IMR-90 (cell line): ENCODE data around the gene VEGFA. TPM values are rescaled to one million over a fixed set of nuclear protein-coding genes. Genes with fewer than 3 reads are reported as not detected.

Source experiments
- ATAC-seq: fragments of 200-7000 bp; cut with Tn5 transposase; 2 replicates; pipeline ENCODE4 v1.9.1; 2020; ENCODE audit warnings: low read depth, mild to moderate bottlenecking, moderate library complexity
- BruUV-seq: library from RNA; stranded (reverse); fragments of 400-500 nt; replicated peaks from 2 replicates; lab custom pipeline; 2021; lab: Mats Ljungman, UMichigan
- CTCF ChIA-PET: fragments of 300-600 bp; formaldehyde crosslinking; extraction: SDS; loops from one replicate; lab custom pipeline; 2021; ENCODE audit warnings: antibody characterized with exemption; lab: Yijun Ruan, JAX
- POLR2A ChIA-PET: fragments of 300-600 bp; sonication (Branson Sonifier 250); formaldehyde crosslinking; loops from one replicate; lab custom pipeline; 2022; ENCODE audit warnings: antibody characterized with exemption; ENCODE audit not compliant: unreplicated experiment; lab: Charles Lee
- DNase-seq: peaks from one replicate; pipeline ENCODE4 v3.0.0; 2013
- H2AFZ ChIP-seq: replicated peaks from 2 replicates; pipeline ENCODE3; 2013; ENCODE audit warnings: low read length, mild to moderate bottlenecking; ENCODE audit not compliant: poor library complexity
- H2AK5ac ChIP-seq: 2 replicates; pipeline ENCODE4 v1.6.1; 2013; ENCODE audit warnings: low read depth, low read length, inconsistent platforms
- H2AK9ac ChIP-seq: replicated peaks from 2 replicates; pipeline ENCODE3; 2013; ENCODE audit warnings: mild to moderate bottlenecking, low read depth, low read length, moderate library complexity; ENCODE audit not compliant: poor library complexity
- H2BK120ac ChIP-seq: 2 replicates; pipeline ENCODE4 v1.6.1; 2013; ENCODE audit warnings: low read depth, low read length, inconsistent platforms
- H2BK15ac ChIP-seq: 3 replicates; pipeline ENCODE4 v1.6.1; 2013; ENCODE audit warnings: low read depth, low read length, inconsistent platforms
- H2BK20ac ChIP-seq: 2 replicates; pipeline ENCODE4 v1.6.1; 2013; ENCODE audit warnings: low read depth, mild to moderate bottlenecking, inconsistent platforms, low read length, moderate library complexity
- H2BK5ac ChIP-seq: 2 replicates; pipeline ENCODE4 v1.6.1; 2013; ENCODE audit warnings: mild to moderate bottlenecking, low read depth, low read length, inconsistent platforms; ENCODE audit not compliant: poor library complexity, severe bottlenecking
- H3K14ac ChIP-seq: replicated peaks from 2 replicates; pipeline ENCODE4 v1.6.1; 2013; ENCODE audit warnings: low read depth, low read length, inconsistent platforms
- H3K18ac ChIP-seq: 2 replicates; pipeline ENCODE4 v1.6.1; 2013; ENCODE audit warnings: low read depth, low read length, control low read depth
- H3K23ac ChIP-seq: 2 replicates; pipeline ENCODE4 v1.6.1; 2013; ENCODE audit warnings: low read depth, low read length, inconsistent platforms
- H3K27ac ChIP-seq: 2 replicates; pipeline ENCODE4 v1.5.1; 2013; ENCODE audit warnings: mild to moderate bottlenecking, control low read depth, low read length; ENCODE audit not compliant: insufficient read depth
- H3K27me3 ChIP-seq: 2 replicates; pipeline ENCODE4 v1.6.1; 2013; ENCODE audit warnings: low read length; ENCODE audit not compliant: control insufficient read depth, insufficient read depth
- H3K36me3 ChIP-seq: 2 replicates; pipeline ENCODE4 v1.6.1; 2013; ENCODE audit warnings: low read length, mixed read lengths; ENCODE audit not compliant: control insufficient read depth, insufficient read depth
- H3K4ac ChIP-seq: 2 replicates; pipeline ENCODE4 v1.6.1; 2013; ENCODE audit warnings: low read depth, low read length, inconsistent platforms
- H3K4me1 ChIP-seq: 2 replicates; pipeline ENCODE4 v1.6.1; 2013; ENCODE audit warnings: low read length, mixed read lengths; ENCODE audit not compliant: control insufficient read depth, insufficient read depth
- H3K4me2 ChIP-seq: 2 replicates; pipeline ENCODE4 v1.6.1; 2013; ENCODE audit warnings: low read depth, mild to moderate bottlenecking, control low read depth, low read length, moderate library complexity
- H3K4me3 ChIP-seq: 2 replicates; pipeline ENCODE4 v1.5.1; 2013; ENCODE audit warnings: low read depth, mild to moderate bottlenecking, control low read depth, low read length, moderate library complexity; ENCODE audit not compliant: insufficient read depth
- H3K56ac ChIP-seq: 2 replicates; pipeline ENCODE4 v1.6.1; 2013; ENCODE audit warnings: low read length, inconsistent platforms; ENCODE audit not compliant: insufficient read depth; ENCODE audit errors: extremely low read depth
- H3K79me1 ChIP-seq, 2 experiments: 2 replicates each; pipeline ENCODE4 v1.6.1; 2013; ENCODE audit warnings: low read length in 2 of 2, inconsistent platforms in 1 of 2, low read depth in 1 of 2
- H3K9ac ChIP-seq: 2 replicates; pipeline ENCODE4 v1.6.1; 2013; ENCODE audit warnings: low read depth, low read length, control low read depth
- H3K9me1 ChIP-seq: 2 replicates; pipeline ENCODE4 v1.6.1; 2013; ENCODE audit warnings: low read length, inconsistent platforms; ENCODE audit not compliant: insufficient read depth
- H3K9me3 ChIP-seq: 2 replicates; pipeline ENCODE4 v1.6.1; 2013; ENCODE audit warnings: low read length; ENCODE audit not compliant: control insufficient read depth, insufficient read depth
- H4K20me1 ChIP-seq: 2 replicates; pipeline ENCODE4 v1.6.1; 2013; ENCODE audit warnings: low read length, inconsistent platforms; ENCODE audit not compliant: insufficient read depth
- H4K5ac ChIP-seq: 2 replicates; pipeline ENCODE4 v1.6.1; 2013; ENCODE audit warnings: mild to moderate bottlenecking, low read depth, low read length, control low read depth
- H4K8ac ChIP-seq, 2 experiments: 2 replicates each; pipeline ENCODE4 v1.6.1; 2013; ENCODE audit warnings: low read depth in 2 of 2, low read length in 2 of 2, control low read depth in 1 of 2, inconsistent platforms in 1 of 2
- H4K91ac ChIP-seq: 2 replicates; pipeline ENCODE4 v1.6.1; 2013; ENCODE audit warnings: low read depth, low read length, inconsistent platforms; ENCODE audit not compliant: insufficient read depth
- FOS ChIP-seq: fragments of 150-350 bp; IDR thresholded peaks from 2 replicates; pipeline ENCODE4 v1.6.1; 2016; ENCODE audit warnings: low read depth, low read length
- RAD21 ChIP-seq: IDR thresholded peaks from 2 replicates; pipeline ENCODE4 v1.6.1; 2012; ENCODE audit warnings: low read length, improper control_type of control experiment
- RCOR1 ChIP-seq: IDR thresholded peaks from 2 replicates; pipeline ENCODE4 v1.6.1; 2012; ENCODE audit warnings: mild to moderate bottlenecking, low read length, improper control_type of control experiment; ENCODE audit not compliant: insufficient replicate concordance
- SMC3 ChIP-seq: fragments of 150-350 bp; IDR thresholded peaks from 2 replicates; pipeline ENCODE4 v1.6.1; 2016; ENCODE audit warnings: low read depth, mild to moderate bottlenecking, antibody characterized with exemption, low read length, moderate library complexity
- whole genome bisulfite sequencing, 2 experiments: methylation state at CpG; one replicate each; pipeline versions ENCODE4 v1.1.5 to v1.1.7; 2013; ENCODE audit warnings: missing lambda C conversion rate in 2 of 2; ENCODE audit not compliant: insufficient read length in 1 of 2; ENCODE audit errors: extremely low coverage in 2 of 2; 5-methylcytosine and 5-hydroxymethylcytosine counted together
- dilution Hi-C: fragments of 300-500 bp; cut with HindIII; formaldehyde crosslinking; loops from one replicate; pipeline ENCODE4 v1.14.3; 2018; ENCODE audit warnings: low sequenced_read_pairs; ENCODE audit not compliant: unreplicated experiment
- in situ Hi-C: fragments of 300-500 bp; cut with MboI; formaldehyde crosslinking; loops from 3 replicates; pipeline ENCODE4 v1.14.3; 2019; ENCODE audit warnings: low sequenced_read_pairs, inconsistent platforms, mixed read lengths
- intact Hi-C: fragments of 100-400 bp; cut with micrococcal nuclease; formaldehyde crosslinking; loops from 2 replicates; pipeline ENCODE4 v1.10.0; 2022
- polyA plus RNA-seq, 3 experiments: library from polyadenylated mRNA; depleted of rRNA; stranded (reverse); fragments of >200 nt; gene quantifications; 2 replicates each; pipeline ENCODE4 v1.2.3, GENCODE V29; 2012; ENCODE audit warnings: low replicate concordance in 1 of 3
- total RNA-seq: library from RNA; depleted of rRNA; stranded (reverse); fragments of >200 nt; gene quantifications from 2 replicates; pipeline ENCODE4 v1.2.3, GENCODE V29; 2012

The VEGFA gene
- total and polyA plus RNA-seq, 2 of the 4 experiments (the other 2 are of a cell fraction) = 190 to 234 TPM

GRCh38 chr6:43779852-43780236 is 9.8 kb downstream of the VEGFA start:
- Histone ChIP-seq H3K4me1 (peaks cover 15% of the 10 kb centered on the region), H3K27me3 (no peaks in the 10 kb centered on the region), H3K4me3 (no peak overlapping the region), H2BK5ac (no peak overlapping the region), H2AK5ac (no peak overlapping the region), H4K20me1 (peaks cover 98% of the 10 kb centered on the region), H2BK120ac (no peak overlapping the region), H3K14ac (no peak overlapping the region), H4K91ac (no peak overlapping the region), H2BK15ac (no peak overlapping the region), H3K4me2 (no peak overlapping the region), H2AFZ (no peak overlapping the region), H3K36me3 (peaks cover 97% of the 10 kb centered on the region), H3K9me3 (no peaks in the 10 kb centered on the region), H3K4ac (no peak overlapping the region), H2AK9ac (no peak overlapping the region), H3K18ac (no peak overlapping the region), H4K8ac (no peak overlapping the region), H3K56ac (no peak overlapping the region), H3K23ac (no peak overlapping the region), H3K9ac (no peak overlapping the region), H3K27ac (no peak overlapping the region), H3K9me1 (peaks cover 27% of the 10 kb centered on the region), H4K5ac (no peak overlapping the region), H2BK20ac (no peak overlapping the region), H3K79me1 (peaks cover 58 to 88% of the 10 kb centered on the region in 2 experiments)
- in situ Hi-C loops (no loop called here), dilution Hi-C loops (no loop called here), intact Hi-C loops (no loop called here)
- BruUV-seq = no TSS peak
- POLR2A ChIA-PET = no interaction called here
- ATAC-seq = no peak
- no peak for TF ChIP-seq FOS
- no peak for TF ChIP-seq RAD21
- TF ChIP-seq RCOR1 = no peak
- no peak for TF ChIP-seq SMC3
- DNase-seq = no peak
- CTCF ChIA-PET = no interaction called here
- 70% methylated on average over 5 of the region's 8 CpGs; no CpG with 5 or more reads in 1 of the 2 experiments for WGBS, 2 experiments
